ENCODE results near the gene CGAS.

CGAS gene

DNA sequence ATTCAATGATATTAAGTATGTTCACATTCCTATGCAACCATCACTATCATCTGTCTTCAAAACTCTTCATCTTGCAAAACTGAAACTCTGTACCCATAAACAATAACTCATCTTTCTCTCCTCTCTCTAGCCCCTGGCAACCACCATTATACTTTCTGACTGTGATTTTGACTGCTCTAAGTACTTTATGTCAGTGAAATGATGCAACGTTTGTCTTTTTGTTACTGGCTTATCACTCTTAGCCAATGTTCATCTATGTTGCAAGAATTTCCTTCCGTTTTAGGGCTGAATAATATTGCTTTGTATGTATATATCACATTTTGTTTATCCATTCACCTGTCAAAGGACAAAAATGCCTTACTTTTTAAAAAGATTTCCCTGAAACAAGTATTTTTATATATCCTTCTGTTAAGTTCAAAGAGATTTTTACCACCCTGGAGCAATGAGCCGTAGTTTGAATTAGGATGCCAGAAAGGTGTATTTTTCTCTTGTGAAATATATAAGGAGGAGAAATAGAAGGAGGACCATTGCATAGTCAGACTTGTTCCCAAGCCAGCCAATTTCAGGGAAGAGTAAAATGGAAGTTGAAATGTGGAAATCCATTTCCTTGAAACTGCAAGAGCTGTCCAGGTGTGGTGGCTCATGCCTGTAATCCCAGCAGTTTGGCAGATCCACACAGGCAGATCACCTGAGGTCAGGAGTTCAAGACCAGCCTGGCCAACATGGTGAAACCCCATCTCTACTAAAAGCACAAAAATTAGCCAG lies 4.0 kb upstream of the CGAS start:
- CTCF ChIA-PET: no interaction called here

DNA sequence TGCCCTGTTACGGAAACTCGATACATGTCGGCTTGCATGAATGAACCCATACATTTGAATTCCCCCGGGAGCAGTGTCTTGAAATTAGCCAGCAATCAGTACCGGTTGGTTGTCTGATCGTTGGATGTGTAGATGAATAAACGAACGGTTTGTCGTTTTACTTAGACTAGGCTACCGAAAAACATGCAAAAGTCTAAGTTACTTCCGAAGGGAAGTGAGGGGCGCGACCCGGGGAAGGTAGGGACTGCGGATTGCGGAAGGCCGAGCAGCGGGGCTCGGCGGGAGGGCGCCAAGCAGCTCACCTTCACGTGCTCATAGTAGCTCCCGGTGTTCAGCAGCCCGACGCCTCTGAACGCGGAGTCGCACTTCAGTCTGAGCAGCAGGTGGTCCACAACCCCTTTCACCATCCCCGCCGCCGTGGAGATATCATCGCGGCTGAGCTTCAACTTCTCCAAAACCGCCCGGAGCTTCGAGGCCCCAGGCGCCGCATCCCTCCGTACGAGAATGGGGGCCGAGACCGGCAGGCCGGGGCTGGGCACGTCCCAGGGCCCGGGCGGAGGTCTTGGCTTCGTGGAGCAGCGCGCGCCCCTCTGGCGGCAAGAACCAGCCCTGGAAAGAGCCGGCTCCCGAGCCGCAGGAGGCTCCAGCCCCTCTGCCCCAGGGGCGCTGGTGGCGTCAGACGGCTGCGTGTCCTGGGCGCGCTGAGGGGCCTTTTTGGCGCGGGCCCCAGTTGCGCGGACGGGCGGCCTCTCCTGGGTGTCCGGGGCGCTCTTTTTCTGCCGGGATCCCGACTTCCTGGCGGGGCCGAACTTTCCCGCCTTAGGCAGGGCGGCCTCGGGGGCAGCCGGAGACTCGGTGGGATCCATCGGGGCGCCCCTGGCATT lies 632 bp downstream of the CGAS start:
- no peak for DNase-seq (ENCODE audit: extremely low spot score)
- ChIA-PET CTCF (no interaction called here), POLR2A (interaction anchor here (1.0 kb wide), 1 partner anchor 10 kb away, joined by 4 read pairs; the partner anchor contains the start of gene MTO1)
- TF ChIP-seq, protein P1, sequence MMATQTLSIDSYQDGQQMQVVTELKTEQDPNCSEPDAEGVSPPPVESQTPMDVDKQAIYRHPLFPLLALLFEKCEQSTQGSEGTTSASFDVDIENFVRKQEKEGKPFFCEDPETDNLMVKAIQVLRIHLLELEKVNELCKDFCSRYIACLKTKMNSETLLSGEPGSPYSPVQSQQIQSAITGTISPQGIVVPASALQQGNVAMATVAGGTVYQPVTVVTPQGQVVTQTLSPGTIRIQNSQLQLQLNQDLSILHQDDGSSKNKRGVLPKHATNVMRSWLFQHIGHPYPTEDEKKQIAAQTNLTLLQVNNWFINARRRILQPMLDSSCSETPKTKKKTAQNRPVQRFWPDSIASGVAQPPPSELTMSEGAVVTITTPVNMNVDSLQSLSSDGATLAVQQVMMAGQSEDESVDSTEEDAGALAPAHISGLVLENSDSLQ (IDR thresholded peaks at IDR 0.05): no peak

More for the DNA sequence above, 4.0 kb upstream of the CGAS start:
- DNase-seq (ENCODE audit: extremely low spot score): no peak
- TF ChIP-seq ELF4 (IDR thresholded peaks at IDR 0.05) (no peak), SP1 (IDR thresholded peaks at IDR 0.05) (no peak), SUZ12 (IDR thresholded peaks at IDR 0.05) (no peak), CTBP1 (IDR thresholded peaks at IDR 0.05; ENCODE audit: borderline replicate concordance) (no peak), BHLHE40 (IDR thresholded peaks at IDR 0.05; ENCODE audit: borderline replicate concordance) (no peak), FOXA1 (IDR thresholded peaks at IDR 0.05) (no peak), NFRKB (IDR thresholded peaks at IDR 0.05) (no peak), LEF1 (IDR thresholded peaks at IDR 0.05; ENCODE audit: borderline replicate concordance) (no peak), ZNF384 (IDR thresholded peaks at IDR 0.05) (no peak), L3MBTL2 (conservative IDR thresholded peaks at IDR 0.05) (no peak), FOXM1 (IDR thresholded peaks at IDR 0.05; ENCODE audit: borderline replicate concordance) (no peak), ARNT (IDR thresholded peaks at IDR 0.05) (no peak), FOXK2 (IDR thresholded peaks at IDR 0.05) (no peak), TARDBP (IDR thresholded peaks at IDR 0.05) (no peak), HDGF (IDR thresholded peaks at IDR 0.05; ENCODE audit: borderline replicate concordance) (no peak)
- TF ChIP-seq, protein P1 (IDR thresholded peaks at IDR 0.05): no peak
- POLR2A ChIA-PET: no interaction called here

DNA sequence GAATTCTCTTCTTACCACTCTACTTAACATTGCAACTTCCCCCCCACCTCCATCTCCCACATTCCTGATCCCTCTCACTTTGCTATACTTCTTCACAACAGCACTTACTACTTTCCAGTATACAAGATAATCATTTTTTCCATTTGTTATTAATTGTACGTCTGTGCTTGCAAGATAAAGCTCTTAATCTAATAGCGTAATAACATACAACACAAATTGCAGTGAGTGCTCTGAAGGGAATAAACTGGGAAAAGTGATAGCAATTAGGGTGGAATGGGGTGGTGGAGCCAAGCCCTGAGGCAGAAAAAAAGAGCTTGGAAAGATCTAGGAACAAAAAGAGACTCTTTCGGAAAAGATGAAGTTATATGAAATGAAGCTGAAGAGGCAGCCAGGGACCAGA lies 8.5 kb downstream of the CGAS start:
- POLR2A ChIA-PET: no interaction called here
- no peak for DNase-seq (ENCODE audit: extremely low spot score)

DNA sequence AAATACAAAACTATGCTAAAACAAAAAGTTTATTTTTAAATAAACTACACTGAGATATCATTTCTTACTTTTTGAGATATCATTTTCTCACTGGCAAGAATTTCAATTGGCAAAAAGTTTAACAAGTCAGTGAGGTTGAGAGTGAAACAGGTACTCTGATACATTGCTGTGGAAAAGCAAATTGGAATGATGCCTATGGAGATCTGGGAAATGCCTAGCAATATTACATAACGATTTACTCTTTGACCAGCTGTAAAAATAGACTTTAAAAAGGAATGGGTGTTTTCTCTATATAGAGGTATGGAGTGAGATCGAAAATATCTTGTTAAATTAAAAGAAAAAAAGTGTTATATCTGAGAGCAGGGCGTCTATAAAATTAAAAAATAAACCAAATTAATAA lies 16.9 kb downstream of the CGAS start:
- no peak for DNase-seq (ENCODE audit: extremely low spot score)
- TF ChIP-seq L3MBTL2 (conservative IDR thresholded peaks at IDR 0.05) (no peak), HDGF (IDR thresholded peaks at IDR 0.05; ENCODE audit: borderline replicate concordance) (no peak), LEF1 (IDR thresholded peaks at IDR 0.05; ENCODE audit: borderline replicate concordance) (no peak), CTBP1 (IDR thresholded peaks at IDR 0.05; ENCODE audit: borderline replicate concordance) (no peak), ZNF384 (IDR thresholded peaks at IDR 0.05) (no peak), BHLHE40 (IDR thresholded peaks at IDR 0.05; ENCODE audit: borderline replicate concordance) (no peak), ELF4 (IDR thresholded peaks at IDR 0.05) (no peak)
- ChIA-PET CTCF (no interaction called here), POLR2A (no interaction called here)

More for the DNA sequence above, 8.5 kb downstream of the CGAS start:
- TF ChIP-seq ELF4 (IDR thresholded peaks at IDR 0.05): no peak
- TF ChIP-seq HDGF (IDR thresholded peaks at IDR 0.05; ENCODE audit: borderline replicate concordance): no peak
- no peak for TF ChIP-seq BHLHE40 (IDR thresholded peaks at IDR 0.05; ENCODE audit: borderline replicate concordance)
- no peak for TF ChIP-seq TARDBP (IDR thresholded peaks at IDR 0.05)
- TF ChIP-seq L3MBTL2 (conservative IDR thresholded peaks at IDR 0.05): no peak
- TF ChIP-seq, protein P1 (IDR thresholded peaks at IDR 0.05): no peak
- no peak for TF ChIP-seq FOXM1 (IDR thresholded peaks at IDR 0.05; ENCODE audit: borderline replicate concordance)
- TF ChIP-seq ARNT (IDR thresholded peaks at IDR 0.05): no peak
- TF ChIP-seq SUZ12 (IDR thresholded peaks at IDR 0.05): no peak
- TF ChIP-seq ZNF384 (IDR thresholded peaks at IDR 0.05): no peak
- TF ChIP-seq SP1 (IDR thresholded peaks at IDR 0.05): no peak
- TF ChIP-seq NFRKB (IDR thresholded peaks at IDR 0.05): no peak
- no peak for TF ChIP-seq FOXK2 (IDR thresholded peaks at IDR 0.05)
- TF ChIP-seq FOXA1 (IDR thresholded peaks at IDR 0.05): no peak
- no peak for TF ChIP-seq CTBP1 (IDR thresholded peaks at IDR 0.05; ENCODE audit: borderline replicate concordance)
- TF ChIP-seq LEF1 (IDR thresholded peaks at IDR 0.05; ENCODE audit: borderline replicate concordance): no peak
- CTCF ChIA-PET: no interaction called here

DNA sequence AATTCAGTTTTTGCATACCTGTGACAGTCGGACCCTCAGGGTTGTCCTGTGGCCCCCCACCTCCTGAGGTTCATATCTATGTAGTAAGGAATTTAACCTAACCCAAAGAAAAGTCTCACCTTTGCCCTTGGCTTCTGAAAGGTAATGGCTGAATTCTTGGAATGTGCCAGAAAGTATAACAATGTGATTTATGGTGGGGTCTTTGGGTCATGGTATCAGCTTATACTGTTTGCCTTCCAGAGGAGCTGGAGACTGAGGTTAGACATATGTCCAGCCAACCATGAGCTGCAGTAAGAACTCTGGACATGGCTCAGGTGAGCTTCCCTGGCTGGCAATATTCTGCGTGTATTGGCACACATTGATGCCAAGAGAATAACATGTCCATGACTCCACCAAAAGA lies 30.6 kb downstream of the CGAS start:
- TF ChIP-seq SUZ12 (IDR thresholded peaks at IDR 0.05): no peak
- TF ChIP-seq, protein P1 (IDR thresholded peaks at IDR 0.05): no peak
- no peak for TF ChIP-seq L3MBTL2 (conservative IDR thresholded peaks at IDR 0.05)
- TF ChIP-seq ZNF384 (IDR thresholded peaks at IDR 0.05): no peak
- TF ChIP-seq SP1 (IDR thresholded peaks at IDR 0.05): no peak
- TF ChIP-seq CTBP1 (IDR thresholded peaks at IDR 0.05; ENCODE audit: borderline replicate concordance): no peak
- no peak for TF ChIP-seq FOXK2 (IDR thresholded peaks at IDR 0.05)
- no peak for TF ChIP-seq HDGF (IDR thresholded peaks at IDR 0.05; ENCODE audit: borderline replicate concordance)
- no peak for TF ChIP-seq ELF4 (IDR thresholded peaks at IDR 0.05)
- TF ChIP-seq FOXM1 (IDR thresholded peaks at IDR 0.05; ENCODE audit: borderline replicate concordance): no peak
- no peak for TF ChIP-seq LEF1 (IDR thresholded peaks at IDR 0.05; ENCODE audit: borderline replicate concordance)
- no peak for TF ChIP-seq NFRKB (IDR thresholded peaks at IDR 0.05)
- TF ChIP-seq ARNT (IDR thresholded peaks at IDR 0.05): no peak
- no peak for TF ChIP-seq FOXA1 (IDR thresholded peaks at IDR 0.05)
- TF ChIP-seq BHLHE40 (IDR thresholded peaks at IDR 0.05; ENCODE audit: borderline replicate concordance): no peak
- DNase-seq (ENCODE audit: extremely low spot score): no peak
- POLR2A ChIA-PET: no interaction called here
- CTCF ChIA-PET: no interaction called here
